ENCODE data around the gene CPLANE2.

Gene CPLANE2

DNA sequence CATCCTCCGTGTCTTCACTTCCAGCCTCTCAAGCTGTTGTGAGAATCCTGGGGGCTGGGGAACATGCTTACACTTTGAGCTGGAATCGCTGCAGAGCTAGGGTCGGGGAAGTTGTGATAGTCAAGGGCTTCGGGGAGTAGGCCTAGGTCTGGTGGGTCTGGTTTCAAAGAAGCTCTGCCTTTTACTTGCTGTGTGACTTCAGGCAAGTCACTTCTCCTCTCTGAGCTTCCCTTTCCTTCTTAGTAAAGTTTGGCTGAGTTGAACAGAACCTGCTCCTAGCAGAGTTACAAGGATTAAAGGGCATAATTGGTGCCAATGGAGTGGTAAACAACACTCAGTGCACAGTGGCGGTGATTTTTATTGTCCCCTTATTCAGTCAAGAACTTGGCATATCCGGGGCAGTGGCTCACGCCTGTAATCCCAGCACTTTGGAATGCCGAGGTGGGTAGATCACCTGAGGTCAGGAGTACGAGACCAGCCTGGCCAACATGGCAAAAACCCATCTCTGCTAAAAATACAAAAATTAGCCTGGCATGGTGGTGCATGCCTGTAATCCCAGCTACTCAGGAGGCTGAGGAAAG, 50.2 kb downstream of the CPLANE2 start:
- DNase-seq, result no peak

DNA sequence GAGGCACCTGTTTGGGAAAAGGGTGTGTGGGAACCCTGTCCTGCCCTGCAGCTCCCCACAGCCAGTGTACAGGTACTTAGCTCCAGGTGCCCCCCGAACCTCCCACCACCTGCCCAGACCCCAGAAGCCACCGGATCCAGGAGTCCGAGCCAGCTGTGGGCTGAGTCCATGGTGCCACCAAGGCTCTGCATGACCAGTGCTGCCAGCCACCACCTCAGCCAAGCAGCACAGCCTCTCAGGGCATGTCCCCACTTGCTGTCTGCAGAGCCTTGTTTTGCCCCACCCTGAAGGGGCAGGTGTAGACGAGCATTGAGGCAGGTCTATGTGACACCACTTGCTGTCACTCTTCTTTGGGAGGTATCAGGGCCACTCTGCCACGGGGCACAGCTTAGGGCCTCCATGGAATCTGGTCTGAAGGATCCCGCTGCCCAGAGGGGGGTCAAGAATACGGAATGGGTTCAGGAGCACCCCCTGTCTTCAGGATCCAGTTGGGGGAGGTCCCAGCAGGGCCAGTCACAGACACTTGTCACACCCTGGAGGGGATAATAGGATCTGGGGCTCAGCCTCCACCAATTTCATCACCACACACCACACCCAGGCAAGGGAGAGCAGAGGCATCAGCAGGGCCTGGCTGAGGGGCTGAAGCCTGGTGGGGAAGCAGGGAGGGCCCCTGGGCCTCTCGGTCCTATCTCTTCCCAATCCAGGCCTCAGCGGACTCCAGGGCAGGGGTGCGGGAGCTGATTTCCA, 52.3 kb downstream of the CPLANE2 start:
- DNase-seq, result no peak

DNA sequence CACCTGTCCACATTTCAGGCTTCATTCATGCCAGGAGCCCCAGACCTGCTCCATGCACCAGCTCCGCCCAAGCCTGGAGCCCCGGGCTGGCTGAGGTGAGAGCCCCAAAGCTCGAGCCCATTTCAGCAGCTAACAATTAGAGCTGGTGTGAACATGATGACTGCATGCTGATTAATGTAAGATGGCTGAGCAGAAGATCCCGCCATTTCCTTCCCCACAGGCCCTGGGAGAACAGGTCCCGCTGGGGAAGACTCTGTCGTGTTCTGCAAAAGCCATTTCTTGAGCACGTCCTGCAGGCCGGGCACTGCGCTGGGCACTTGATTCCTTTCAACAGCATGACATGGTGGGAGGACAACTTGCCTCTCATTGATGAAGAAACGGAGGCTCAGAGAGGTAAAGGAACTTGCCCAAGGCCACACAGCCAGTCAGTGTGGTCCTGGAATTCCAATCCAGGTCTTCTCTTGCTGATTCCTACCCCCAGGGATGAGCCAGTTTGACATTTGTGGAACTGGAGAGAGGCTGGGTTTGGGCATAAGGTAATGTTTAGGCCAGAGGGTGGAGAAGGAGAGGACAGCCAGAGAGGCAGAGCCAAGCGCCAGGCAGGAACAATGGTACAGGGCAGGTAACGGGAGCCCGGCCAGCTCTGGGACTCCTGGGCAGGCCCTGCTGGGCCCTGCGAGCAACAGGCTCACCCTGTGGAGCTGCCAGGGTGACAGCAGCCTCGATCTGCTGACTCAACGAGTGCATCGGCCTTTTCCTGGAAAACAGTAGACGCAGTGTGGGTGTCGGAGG, 53.0 kb downstream of the CPLANE2 start:
- no peak for DNase-seq

GRCh38 chr1:16183179-16183578, 53.8 kb downstream of the CPLANE2 start:
- no peak for DNase-seq

GRCh38 chr1:16181887-16182719, 54.9 kb downstream of the CPLANE2 start:
- no peak for DNase-seq

All from stimulated activated naive CD4-positive, alpha-beta T cell treated with Interleukin-2 at 50 U/mL for 16 hours (primary cell).